Measurements from ENCODE around the gene TMED10.

DNA sequence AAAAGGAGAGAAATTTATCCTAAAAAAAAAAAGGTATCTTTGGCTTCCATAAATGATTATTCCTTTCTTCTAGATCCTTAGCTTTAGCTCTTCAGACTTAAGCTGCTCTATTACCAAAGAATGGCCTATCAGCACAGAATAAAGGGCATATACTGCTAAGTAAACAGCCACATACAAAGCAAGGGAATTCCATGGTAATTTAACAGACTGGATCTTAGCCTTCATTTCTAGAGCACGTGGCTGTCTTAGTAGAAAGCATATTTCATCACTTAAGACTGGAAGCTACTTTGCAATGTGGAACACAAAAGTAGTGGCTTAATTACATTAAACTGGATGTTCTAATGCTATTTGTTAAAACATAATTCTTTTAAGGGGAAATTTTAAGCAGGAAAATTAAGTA, 23.1 kb downstream of the TMED10 start:
- TF ChIP-seq, protein P1, sequence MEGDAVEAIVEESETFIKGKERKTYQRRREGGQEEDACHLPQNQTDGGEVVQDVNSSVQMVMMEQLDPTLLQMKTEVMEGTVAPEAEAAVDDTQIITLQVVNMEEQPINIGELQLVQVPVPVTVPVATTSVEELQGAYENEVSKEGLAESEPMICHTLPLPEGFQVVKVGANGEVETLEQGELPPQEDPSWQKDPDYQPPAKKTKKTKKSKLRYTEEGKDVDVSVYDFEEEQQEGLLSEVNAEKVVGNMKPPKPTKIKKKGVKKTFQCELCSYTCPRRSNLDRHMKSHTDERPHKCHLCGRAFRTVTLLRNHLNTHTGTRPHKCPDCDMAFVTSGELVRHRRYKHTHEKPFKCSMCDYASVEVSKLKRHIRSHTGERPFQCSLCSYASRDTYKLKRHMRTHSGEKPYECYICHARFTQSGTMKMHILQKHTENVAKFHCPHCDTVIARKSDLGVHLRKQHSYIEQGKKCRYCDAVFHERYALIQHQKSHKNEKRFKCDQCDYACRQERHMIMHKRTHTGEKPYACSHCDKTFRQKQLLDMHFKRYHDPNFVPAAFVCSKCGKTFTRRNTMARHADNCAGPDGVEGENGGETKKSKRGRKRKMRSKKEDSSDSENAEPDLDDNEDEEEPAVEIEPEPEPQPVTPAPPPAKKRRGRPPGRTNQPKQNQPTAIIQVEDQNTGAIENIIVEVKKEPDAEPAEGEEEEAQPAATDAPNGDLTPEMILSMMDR (conservative IDR thresholded peaks at IDR 0.05), result no peak
- TF ChIP-seq EZH2 (IDR thresholded peaks at IDR 0.05; ENCODE audit: low read depth), result no peak

All from PC-9 (cell line).